C4-2B (cell line): ENCODE results near the gene CSPG4.
"Not testable (repeated sequence)": the region's sequence is repeated elsewhere in the genome, so short reads cannot be mapped to it uniquely, and the experiment has no call there.

ENCODE experiments used
- CTCF ChIP-seq: fragments of 450-650 bp; conservative IDR thresholded peaks from 2 replicates; pipeline ENCODE4 v1.5.1; 2017; ENCODE audit warnings: mild to moderate bottlenecking
- ZFX ChIP-seq: fragments of 450-650 bp; IDR thresholded peaks from 2 replicates; pipeline ENCODE4 v1.6.1; 2017

- not testable (repeated sequence) for TF ChIP-seq CTCF, ZFX
Measured at GRCh38 chr15:75699961-75700874, 12.4 kb downstream of the CSPG4 start.
